Colon (tissue), 2 donors: ENCODE measurements around the gene NAPB.
A peak's percentile ranks its signal among the peaks of the same experiment; 100 is the strongest.
"Not testable (repeated sequence)": the region's sequence is repeated elsewhere in the genome, so short reads cannot be mapped to it uniquely, and the experiment has no call there.

Experiments used
- FAIRE-seq: peaks from 2 replicates; lab custom pipeline; 2012; peaks lifted over from hg19 to GRCh38; lab: Jason Lieb, UNC
- donor health status: control.
- donor health status: control.

The NAPB gene

GRCh38 chr20:23367770-23368169 is 53.5 kb downstream of the NAPB start:
- FAIRE-seq, result no peak

DNA sequence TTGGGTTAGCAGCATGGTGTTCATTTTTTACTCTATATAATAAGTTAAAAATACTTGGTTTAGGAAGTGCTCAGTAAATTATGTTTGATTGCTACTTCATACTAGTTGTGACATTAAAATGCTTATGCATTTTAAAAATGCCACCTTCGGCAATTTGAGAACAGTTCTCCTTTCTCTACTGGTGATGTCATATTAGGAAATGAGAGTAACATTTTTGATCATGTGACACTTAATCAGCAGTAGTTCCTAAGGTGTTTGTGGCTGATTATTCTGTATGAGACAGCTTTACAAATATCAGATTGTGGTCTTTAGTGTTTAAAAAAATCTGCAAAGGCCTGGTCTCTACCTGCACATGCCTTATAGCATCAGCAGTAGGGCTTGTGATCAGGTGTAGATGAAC is 54.9 kb downstream of the NAPB start:
- FAIRE-seq, result no peak

GRCh38 chr20:23365390-23366165 is 55.7 kb downstream of the NAPB start:
- no peak for FAIRE-seq

GRCh38 chr20:23363257-23363649 is 58.0 kb downstream of the NAPB start:
- no peak for FAIRE-seq

DNA sequence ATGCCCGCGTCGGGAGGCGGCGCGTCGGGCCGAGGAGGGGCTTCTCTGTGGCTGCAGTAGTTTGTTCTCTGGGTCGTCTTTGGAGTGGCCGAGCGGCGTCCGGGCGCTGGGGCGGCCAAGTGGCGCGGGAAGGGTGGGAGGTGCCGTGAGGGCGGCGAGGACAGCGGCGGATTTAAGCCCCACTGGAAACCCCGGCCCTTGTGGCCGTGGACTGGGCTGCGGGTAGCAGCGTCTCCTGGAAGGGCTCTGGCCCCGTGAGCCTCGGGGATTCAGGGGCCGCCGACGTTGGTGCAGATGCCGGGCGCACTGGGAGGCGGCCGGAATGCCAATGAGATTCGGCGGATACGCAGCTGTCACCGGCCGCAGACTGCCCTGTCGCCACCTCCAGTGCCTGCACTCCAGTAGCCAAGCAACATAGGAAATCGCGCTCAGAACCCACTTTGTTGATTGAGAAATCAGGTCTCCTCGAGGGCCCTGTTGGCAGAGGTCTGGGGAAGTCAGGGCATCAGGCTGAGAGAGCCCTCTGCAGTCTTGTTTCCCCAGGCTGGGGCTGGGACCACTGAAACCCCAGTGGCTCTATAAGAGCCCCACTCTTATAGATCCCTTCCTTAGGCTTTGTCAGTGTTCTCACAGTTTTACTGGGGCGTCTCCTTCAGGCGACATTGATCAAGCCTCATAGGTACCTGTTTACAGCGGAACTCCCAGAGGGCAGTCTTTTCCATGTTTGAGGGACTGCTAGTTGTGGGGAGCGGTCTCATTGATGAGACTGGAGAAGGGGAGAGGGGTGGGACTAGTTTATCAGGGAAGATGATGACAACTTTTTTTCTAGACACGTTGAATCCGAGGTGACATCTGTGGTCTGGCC is 58.7 kb downstream of the NAPB start:
- FAIRE-seq, result no peak

- FAIRE-seq, result no peak
Measured at GRCh38 chr20:23361476-23362391, 59.6 kb downstream of the NAPB start, which contains the start of gene GZF1. Gene GZF1, plus strand, starts transcription at chr20:23362182. Its CDS starts 2,202 bp downstream, at chr20:23364384.

DNA sequence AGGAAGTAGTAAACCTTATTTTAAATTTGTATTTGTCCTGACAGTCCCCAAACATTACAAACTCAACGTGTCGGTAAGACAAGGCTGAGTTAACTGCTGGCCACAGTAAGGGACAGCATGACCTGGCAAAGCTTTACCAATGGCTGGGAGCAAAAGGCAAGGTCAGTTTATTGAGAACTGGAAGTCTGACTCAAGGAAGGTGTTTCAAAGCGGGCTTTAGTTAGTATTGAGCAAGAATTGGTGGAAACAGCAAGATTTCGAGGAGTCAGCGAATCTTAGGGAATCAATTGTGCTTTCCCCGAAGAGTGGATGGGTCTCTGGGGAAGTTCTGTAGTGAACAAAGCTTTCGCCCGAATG is 60.2 kb downstream of the NAPB start:
- FAIRE-seq, result no peak

- no peak for FAIRE-seq
Measured at GRCh38 chr20:23360531-23360930, 60.8 kb downstream of the NAPB start.

DNA sequence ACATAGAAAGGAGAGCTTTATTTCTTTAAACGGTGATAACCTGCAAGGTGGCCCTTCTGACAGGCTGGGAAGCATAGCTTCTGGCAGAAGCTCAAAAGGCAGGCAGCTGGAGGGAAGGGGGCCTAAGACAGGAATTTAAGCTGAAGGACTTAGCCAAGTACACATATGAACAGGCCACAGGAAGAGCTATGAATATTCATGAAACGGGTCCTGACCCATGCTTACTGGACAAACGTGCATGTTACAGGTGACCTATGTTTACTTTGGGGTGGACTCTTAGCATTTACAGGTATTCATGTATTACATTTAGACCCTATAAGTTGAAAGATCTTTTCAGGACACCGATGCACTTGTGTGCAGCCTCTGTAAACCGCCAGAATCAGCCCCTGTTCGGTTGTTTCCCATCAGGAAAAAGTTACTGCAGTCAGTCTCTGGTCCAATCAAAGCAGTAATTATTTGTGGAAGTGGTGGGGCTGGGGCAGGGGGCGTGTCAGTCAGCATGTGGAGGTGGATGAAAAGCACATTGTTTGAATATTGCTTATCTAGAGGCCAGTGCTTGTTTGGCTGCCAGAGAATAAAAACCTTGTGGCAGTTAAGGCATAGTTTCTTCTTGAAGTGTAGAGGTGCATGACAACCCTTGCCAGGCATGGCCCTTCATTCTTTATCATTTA is 62.2 kb downstream of the NAPB start:
- FAIRE-seq, result no peak

DNA sequence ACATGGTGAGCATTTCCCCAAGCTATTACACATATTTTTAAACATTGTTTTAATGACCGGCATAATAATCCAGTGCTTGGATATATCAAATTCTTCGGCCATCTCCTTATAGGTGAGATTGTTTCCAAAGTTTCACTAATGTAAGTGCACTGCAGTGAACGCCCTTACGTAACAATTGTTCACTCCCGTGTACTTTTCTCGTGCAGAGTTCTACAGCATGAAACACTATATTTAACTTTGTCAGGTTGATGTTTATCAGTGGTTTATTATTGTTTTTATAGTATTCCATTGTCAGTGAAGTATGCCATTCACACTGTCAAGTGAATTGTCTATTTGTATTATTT is 62.8 kb downstream of the NAPB start:
- no peak for FAIRE-seq

- FAIRE-seq, result peak; percentile 61
Measured at GRCh38 chr20:23357767-23358562, 63.3 kb downstream of the NAPB start.

- no peak for FAIRE-seq
Measured at GRCh38 chr20:23356203-23356602, 65.1 kb downstream of the NAPB start.

DNA sequence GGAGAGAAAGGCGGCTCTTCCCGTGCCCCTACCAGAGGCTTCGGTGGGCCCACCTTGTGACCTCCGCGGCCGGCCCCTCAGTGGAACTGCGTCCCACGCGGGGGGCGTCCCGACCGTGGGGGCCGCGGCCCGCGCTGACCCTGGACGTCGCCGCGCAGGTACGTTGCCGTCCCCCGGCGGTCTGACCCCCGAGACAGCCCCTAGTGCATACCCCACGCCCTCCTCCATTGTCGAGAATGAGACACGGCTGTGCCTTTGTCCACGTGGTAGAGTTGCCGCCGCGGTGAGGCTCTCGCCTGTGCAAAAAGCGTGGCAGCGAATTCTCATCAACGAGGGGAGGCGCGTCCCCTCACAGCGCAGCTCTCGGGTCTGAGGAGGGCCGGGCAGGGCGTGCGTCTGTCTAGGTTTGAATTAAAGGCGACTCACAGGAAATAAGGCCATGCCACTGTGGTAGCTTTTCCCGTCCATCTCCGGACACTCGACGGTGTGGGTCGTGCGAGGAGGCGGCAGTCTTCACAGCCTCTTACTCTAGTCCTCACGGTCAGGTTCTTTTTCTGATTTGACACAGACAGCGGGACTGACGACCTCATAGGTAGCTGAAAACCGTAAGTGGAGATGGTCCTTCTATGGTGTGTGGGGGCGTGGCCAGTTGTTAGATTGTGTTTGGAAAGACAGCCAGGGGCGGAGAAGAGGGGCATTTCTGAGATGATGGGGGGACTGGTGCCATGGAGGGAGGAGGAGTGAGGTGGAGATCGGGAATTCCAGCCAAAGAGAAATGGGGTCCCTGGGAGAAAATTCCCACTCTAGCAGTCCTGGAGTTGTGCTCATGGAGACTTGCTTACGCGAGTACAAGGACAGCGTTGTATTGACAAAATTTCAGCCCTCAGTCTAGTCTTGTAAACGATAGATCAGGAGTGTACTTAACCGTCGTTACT is 70.1 kb downstream of the NAPB start:
- no peak for FAIRE-seq

- FAIRE-seq, result peak; percentile 69
Measured at GRCh38 chr20:23350196-23350903, 70.9 kb downstream of the NAPB start, which contains the start of gene NXT1. Gene NXT1, plus strand, starts transcription at chr20:23350791. Its CDS starts 3,251 bp downstream, at chr20:23354042.

DNA sequence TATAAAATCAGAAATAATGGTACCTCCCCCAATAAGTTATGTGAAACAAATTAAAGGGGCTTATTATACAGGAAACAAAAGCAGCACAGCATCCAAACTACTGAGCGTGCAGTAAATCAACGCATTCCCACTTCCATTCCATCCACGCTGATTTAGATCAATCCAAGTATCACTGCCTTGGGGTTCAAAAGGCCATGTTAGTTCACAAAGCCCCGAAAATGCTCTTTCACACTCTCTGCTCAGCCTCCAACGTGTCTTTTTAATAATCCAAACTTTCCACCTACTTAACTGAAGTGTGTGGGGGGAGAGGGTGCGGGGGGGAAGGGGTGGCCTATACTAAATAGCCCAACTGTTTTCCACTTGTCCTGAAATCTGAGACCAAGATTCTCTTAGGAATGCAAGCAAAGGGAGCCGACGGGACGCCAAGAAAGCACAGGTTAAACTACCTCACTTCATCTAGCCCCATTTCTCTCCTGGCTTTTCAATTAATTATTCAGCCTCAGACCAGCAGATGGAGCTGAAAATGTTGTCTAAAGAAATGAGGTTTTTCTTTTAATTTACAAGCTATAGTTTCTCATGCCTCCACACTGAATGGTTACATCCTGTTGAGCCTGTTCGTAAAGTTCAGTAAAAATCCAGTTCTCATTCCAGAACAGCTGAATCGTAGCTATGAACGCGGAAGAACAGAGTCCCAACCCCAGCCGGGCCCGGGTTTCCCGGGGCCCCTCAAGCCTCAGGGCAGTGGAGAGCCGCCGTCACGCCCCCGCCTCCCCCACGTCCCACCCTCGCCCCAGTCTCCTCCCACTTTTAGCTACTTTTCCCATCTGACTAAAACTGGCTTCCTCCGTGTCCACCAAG is 71.7 kb downstream of the NAPB start:
- FAIRE-seq, result no peak

DNA sequence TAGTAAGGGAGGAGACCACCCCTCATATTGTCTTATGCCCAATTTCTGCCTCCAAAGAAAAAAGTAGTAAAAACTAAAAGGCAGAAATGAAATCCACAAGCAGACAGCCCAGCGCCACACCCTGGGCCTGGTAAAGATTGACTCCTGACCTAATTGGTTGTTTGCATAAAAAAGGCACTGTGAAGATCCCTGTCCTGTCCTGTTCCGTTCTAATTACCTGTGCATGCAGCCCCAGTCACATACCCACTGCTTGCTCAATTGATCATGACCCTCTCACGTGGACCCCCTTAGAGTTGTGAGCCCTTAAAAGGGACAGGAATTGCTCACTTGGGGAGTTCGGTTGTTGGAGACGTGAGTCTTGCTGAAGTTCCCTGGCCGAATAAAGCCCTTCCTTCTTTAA is 72.8 kb downstream of the NAPB start:
- not testable (repeated sequence) for FAIRE-seq

- no peak for FAIRE-seq
Measured at GRCh38 chr20:23347791-23348190, 73.5 kb downstream of the NAPB start.

DNA sequence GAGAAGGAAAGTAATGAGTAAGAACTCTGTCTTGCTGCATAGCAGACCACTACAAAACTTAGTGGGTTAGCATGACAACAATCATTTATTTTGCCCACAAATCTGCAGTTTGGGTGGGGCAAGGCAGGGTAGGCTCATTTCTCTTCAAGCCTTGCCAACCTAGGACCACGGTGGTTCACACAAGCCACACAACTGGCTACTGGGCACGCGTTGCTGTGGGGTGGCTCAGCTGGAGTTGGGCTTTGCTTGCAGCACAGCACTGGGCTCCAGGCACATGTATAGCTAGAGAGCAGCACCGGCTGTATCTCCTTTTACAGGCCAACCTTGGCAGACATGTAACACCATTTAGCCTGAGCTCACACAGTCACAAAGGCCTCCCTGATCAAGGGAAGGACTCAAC is 75.3 kb downstream of the NAPB start:
- FAIRE-seq, result no peak
